Renal pelvis (tissue), 4 donors: ENCODE data around the gene PALM2AKAP2. TPM values are rescaled to one million over a fixed set of nuclear protein-coding genes. Genes with fewer than 3 reads are reported as not detected.
"Not testable (repeated sequence)": the region's sequence is repeated elsewhere in the genome, so short reads cannot be mapped to it uniquely, and the experiment has no call there.

Experiments used
- DNase-seq: peaks from one replicate; pipeline ENCODE4 v3.0.0-alpha.2; 2013
- polyA plus RNA-seq, 3 donors: library from polyadenylated mRNA; unstranded; fragments of 120-200 nt; gene quantifications; one replicate each; pipeline ENCODE4 v1.2.1, GENCODE V29; 2013; ENCODE audit not compliant: insufficient read length in 3 of 3

Gene PALM2AKAP2
- polyA plus RNA-seq, 3 donors, result 9.6 to 11.3 (median 10.2) TPM

GRCh38 chr9:109802491-109802890 lies 22.5 kb downstream of the PALM2AKAP2 start:
- DNase-seq, result no peak

DNA sequence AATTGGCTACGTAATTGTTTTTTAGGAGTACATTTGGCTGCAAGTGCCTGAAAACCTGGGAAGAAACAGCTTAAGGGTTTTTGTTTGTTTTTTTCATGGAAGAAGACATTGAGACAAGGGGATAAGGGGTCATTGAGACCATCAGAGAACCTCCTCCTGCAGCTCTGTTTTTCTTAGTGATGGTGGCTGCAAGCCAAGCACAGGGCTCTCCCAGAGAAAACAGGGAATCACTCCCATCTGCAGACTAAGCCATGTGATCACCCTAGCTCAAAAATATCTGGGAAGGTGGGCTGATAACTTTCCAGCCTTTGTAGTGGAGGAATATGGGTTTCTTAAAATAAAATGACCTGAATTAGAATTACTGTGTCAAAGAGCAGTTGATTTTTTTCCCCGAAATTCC lies 25.1 kb downstream of the PALM2AKAP2 start:
- DNase-seq, result no peak

DNA sequence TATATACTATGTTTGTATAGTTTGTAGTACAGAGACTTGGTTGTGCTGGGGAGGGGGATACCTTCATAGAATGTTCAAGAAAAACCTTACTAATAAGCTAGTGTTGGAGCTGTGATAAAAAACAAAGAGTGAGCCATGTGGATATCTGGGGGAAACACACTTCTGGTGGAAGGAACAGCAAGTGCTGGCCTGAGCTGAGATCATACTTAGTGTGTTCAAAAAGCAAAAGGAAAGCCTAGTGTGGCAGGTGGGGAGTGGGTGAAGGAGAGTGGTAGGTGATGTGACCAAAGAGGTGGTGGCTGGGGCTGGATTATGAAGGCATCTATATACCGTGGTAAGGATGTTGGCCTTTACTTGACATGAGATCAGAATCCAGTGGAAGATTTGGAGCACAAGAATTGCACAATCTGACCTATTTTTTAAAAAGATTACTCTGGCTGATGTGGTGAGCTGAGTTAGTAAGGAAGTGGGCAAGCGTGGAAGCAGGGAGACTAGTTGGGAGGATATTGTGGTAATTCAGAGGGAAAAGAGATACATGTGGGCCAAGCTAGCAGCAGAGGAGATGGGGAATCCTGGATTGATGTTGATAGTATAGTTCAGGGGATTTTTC lies 26.6 kb downstream of the PALM2AKAP2 start:
- no peak for DNase-seq

DNA sequence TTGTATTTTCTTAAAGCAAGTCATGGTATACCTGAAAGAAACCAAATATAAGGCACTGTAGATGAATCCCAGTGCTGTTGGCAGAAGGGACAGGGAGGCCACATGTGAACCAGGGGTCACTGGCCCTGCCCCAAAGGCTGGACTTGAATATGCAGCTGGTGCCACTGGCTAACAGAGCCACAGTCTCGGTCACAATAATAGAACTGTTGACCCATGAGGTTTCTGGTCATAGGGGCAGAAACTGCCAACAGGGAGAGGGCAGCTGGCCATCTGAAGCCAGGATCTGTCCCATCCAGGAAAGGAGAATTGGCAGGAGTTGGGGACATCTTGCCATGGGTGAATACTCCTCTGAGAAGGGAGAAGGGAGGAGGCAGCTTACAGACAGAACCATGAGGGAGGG lies 31.9 kb downstream of the PALM2AKAP2 start:
- no peak for DNase-seq

DNA sequence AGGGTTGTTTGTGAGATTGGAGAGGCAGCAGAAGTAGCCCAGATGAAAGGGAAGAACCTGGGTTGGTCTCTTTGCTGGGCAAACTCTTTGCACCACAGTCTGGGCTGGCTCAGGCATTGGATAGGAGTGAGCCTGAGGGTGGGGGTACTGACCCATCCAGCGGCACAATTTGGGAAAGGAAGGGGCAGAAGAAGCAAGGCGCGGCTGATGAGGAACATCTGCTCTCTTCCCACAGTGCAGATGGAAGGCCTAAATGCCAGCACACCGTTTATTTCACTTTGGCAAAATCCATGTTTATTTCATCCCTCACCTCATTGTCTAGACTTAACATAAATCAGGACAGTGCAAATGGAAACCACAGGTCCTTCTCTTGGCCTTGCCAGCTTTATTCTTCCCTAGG lies 32.3 kb downstream of the PALM2AKAP2 start:
- no peak for DNase-seq

DNA sequence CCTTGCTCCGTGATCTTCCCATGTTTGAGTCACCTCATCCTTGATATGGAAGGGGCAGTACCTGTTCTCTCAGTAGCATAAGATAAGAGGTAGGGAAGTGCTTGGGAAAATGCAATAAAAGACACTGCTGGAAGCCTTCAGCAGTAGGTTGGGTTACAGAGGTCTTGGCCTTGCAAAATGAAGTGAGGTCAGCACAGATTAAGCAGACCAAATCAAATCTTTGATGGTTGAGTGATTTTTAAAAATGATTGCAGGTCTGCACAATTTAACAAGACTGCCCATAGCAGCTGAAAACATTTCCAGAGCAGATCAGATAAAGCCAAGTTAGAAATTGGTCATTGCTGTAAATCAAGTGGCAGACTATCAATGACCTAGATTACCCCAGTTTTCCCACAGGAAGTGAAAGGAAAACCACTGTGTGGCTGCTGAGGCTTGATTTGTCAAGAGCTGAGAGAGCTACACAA lies 32.9 kb downstream of the PALM2AKAP2 start:
- no peak for DNase-seq

- no peak for DNase-seq
These were observed 33.3 kb downstream of the PALM2AKAP2 start for GRCh38 chr9:109813303-109813702.

GRCh38 chr9:109813829-109814228 lies 33.8 kb downstream of the PALM2AKAP2 start:
- DNase-seq, result no peak

DNA sequence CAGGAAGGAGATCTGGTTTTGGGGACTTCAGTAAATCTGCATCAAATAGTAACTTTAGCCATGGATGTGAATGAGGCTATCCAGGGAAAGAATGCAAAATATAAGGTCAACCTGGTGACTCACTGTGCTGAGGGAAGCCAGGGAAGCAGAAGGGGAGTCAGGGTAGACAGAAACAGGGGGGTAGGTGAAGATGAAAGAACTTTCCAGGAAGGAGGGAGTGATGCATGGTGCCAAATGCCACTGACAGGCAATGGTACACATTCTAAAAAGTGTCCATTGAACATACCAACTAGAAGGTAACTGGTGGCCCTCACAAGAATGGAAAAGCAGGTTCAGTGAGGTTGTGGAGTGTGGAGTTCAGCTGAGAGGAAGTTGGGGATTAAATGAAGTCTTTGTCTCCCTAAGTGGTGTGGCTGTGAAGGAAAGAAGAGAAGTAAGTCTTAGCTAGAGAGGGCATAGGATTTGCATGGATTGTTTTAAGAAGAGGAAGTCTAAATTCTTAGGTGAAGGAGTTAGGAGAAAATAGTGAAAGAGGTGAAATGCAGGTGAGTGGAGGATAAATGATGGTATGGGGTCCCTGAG lies 35.5 kb downstream of the PALM2AKAP2 start:
- no peak for DNase-seq

DNA sequence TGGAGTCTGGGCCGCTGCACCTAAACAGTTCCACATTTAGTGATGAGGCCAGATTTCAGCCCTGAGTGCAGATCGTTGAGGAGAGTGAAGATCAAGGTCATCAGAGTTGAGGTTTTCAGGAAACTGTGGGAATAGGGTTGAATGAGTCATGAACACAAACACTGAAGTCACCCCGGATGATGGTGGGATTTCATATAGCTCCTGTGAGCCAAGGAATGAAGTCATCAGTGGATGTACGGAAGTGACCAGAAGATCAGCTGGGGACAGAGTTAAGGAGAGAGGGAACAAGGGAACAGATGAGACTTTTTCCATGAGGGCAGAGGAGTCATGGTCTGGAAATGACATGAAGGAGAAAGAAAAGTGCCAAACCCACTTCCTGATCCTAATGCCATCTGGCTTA lies 36.5 kb downstream of the PALM2AKAP2 start:
- DNase-seq, result no peak

- no peak for DNase-seq
These were observed 37.3 kb downstream of the PALM2AKAP2 start for GRCh38 chr9:109817146-109817845.

GRCh38 chr9:109817846-109818472 lies 38.0 kb downstream of the PALM2AKAP2 start:
- peak; percentile 97 for DNase-seq

GRCh38 chr9:109821711-109822110 lies 41.7 kb downstream of the PALM2AKAP2 start:
- no peak for DNase-seq

DNA sequence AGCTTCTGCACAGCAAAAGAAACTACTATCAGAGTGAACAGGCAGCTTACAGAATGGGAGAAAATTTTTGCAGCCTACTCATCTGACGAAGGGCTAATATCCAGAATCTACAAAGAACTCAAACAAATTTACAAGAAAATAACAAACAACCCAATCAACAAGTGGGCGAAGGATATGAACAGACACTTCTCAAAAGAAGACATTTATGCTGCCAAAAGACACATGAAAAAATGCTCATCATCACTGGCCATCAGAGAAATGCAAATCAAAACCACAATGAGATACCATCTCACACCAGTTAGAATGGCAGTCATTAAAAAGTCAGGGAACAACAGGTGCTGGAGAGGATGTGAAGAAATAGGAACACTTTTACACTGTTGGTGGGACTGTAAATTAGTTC lies 45.4 kb downstream of the PALM2AKAP2 start:
- not testable (repeated sequence) for DNase-seq

DNA sequence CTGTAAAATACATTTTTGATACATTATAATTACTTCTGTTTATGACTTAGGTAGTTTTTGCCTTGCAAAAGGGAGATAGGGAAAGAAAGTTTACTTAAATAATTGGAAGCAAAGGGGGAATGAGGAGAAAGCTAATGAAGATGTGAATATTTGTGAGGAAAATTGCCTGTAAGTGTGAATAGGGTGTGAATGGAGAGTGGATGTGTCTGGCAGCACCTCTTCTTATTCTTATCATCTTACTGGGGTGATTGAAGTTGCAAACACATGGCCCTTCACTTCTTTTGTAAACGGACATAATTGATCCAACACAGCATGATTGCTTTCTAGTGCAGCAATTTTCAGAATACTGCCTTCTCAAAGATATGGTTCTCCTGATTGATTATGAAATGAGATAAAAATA lies 46.6 kb downstream of the PALM2AKAP2 start:
- no peak for DNase-seq

DNA sequence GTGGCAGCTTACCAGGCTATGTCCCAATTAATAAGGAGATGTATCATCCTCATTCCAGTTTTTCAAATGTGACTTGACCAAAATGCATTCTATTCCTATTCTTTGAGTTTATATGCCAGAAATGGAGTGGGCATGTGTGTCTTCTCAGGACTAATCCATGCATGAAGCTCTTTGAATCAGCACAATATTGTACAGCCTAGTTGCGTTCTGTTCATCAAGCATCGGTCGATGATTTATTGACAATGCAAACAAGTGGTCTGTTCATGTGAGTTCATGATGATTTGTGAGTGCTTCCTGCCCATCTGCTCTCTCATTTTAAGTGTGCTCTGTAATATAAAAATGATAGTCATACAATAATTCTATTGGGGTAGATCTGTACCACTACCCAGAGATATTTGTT lies 48.3 kb downstream of the PALM2AKAP2 start:
- no peak for DNase-seq
